HEK293T (cell line): ENCODE results near the gene METTL14.

Source experiments
- CTCF ChIA-PET: fragments of 350-600 bp; formaldehyde crosslinking; extraction: SDS; loops from one replicate; lab custom pipeline; 2021; ENCODE audit warnings: antibody characterized with exemption, inconsistent platforms; lab: Yijun Ruan, JAX
- POLR2A ChIA-PET: fragments of 350-600 bp; formaldehyde crosslinking; extraction: SDS; loops from one replicate; lab custom pipeline; 2020; ENCODE audit warnings: antibody characterized with exemption, inconsistent platforms; lab: Yijun Ruan, JAX
- DNase-seq: peaks from one replicate; pipeline ENCODE4 v3.0.0; 2012; ENCODE audit warnings: mixed read lengths; ENCODE audit errors: extremely low spot score
- ARNT ChIP-seq: fragments of 450-650 bp; IDR thresholded peaks from 2 replicates; pipeline ENCODE4 v1.6.1; 2017; ENCODE audit warnings: mild to moderate bottlenecking
- BHLHE40 ChIP-seq: fragments of 450-650 bp; IDR thresholded peaks from 2 replicates; pipeline ENCODE4 v1.6.1; 2016; ENCODE audit warnings: mild to moderate bottlenecking, moderate library complexity, borderline replicate concordance
- CTBP1 ChIP-seq: fragments of 450-650 bp; IDR thresholded peaks from 2 replicates; pipeline ENCODE4 v1.6.1; 2016; ENCODE audit warnings: borderline replicate concordance
- ELF4 ChIP-seq: fragments of 450-650 bp; IDR thresholded peaks from 2 replicates; pipeline ENCODE4 v1.6.1; 2017; ENCODE audit warnings: antibody characterized with exemption
- FOXA1 ChIP-seq: fragments of 450-650 bp; IDR thresholded peaks from 2 replicates; pipeline ENCODE4 v1.6.1; 2016; ENCODE audit warnings: mild to moderate bottlenecking
- FOXK2 ChIP-seq: fragments of 450-650 bp; IDR thresholded peaks from 2 replicates; pipeline ENCODE4 v1.6.1; 2016; ENCODE audit warnings: mild to moderate bottlenecking
- FOXM1 ChIP-seq: fragments of 450-650 bp; IDR thresholded peaks from 2 replicates; pipeline ENCODE4 v1.6.1; 2017; ENCODE audit warnings: mild to moderate bottlenecking, borderline replicate concordance
- HDGF ChIP-seq: fragments of 450-650 bp; IDR thresholded peaks from 2 replicates; pipeline ENCODE4 v1.6.1; 2017; ENCODE audit warnings: antibody characterized with exemption, borderline replicate concordance
- L3MBTL2 ChIP-seq: fragments of 450-650 bp; conservative IDR thresholded peaks from 2 replicates; pipeline ENCODE4 v1.6.1; 2016; ENCODE audit warnings: mild to moderate bottlenecking
- LEF1 ChIP-seq: fragments of 450-650 bp; IDR thresholded peaks from 2 replicates; pipeline ENCODE4 v1.6.1; 2017; ENCODE audit warnings: mild to moderate bottlenecking, borderline replicate concordance
- NFRKB ChIP-seq: fragments of 450-650 bp; IDR thresholded peaks from 2 replicates; pipeline ENCODE4 v1.6.1; 2016; ENCODE audit warnings: mild to moderate bottlenecking, moderate library complexity
- PKNOX1 ChIP-seq: fragments of 450-650 bp; IDR thresholded peaks from 2 replicates; pipeline ENCODE4 v1.6.1; 2016
- SP1 ChIP-seq: fragments of 450-650 bp; IDR thresholded peaks from 2 replicates; pipeline ENCODE4 v1.6.1; 2017
- SUZ12 ChIP-seq: fragments of 450-650 bp; IDR thresholded peaks from 2 replicates; pipeline ENCODE4 v1.6.1; 2016; ENCODE audit warnings: mild to moderate bottlenecking
- TARDBP ChIP-seq: fragments of 450-650 bp; IDR thresholded peaks from 2 replicates; pipeline ENCODE4 v1.6.1; 2016
- ZNF384 ChIP-seq: fragments of 450-650 bp; IDR thresholded peaks from 2 replicates; pipeline ENCODE4 v1.6.1; 2016

METTL14 gene

GRCh38 chr4:118718511-118719170 is 33.4 kb downstream of the METTL14 start:
- ChIA-PET CTCF (no interaction called here), POLR2A (no interaction called here)
- no peak for DNase-seq
- TF ChIP-seq L3MBTL2 (no peak), ELF4 (no peak), SUZ12 (no peak), FOXM1 (no peak), LEF1 (no peak), BHLHE40 (no peak), NFRKB (no peak), ZNF384 (no peak), HDGF (no peak), SP1 (no peak)

GRCh38 chr4:118721752-118722151 is 36.6 kb downstream of the METTL14 start:
- CTCF ChIA-PET = no interaction called here
- DNase-seq = no peak
- TF ChIP-seq TARDBP (no peak), L3MBTL2 (no peak), NFRKB (no peak), PKNOX1 (no peak), SUZ12 (no peak), LEF1 (no peak), ELF4 (no peak), HDGF (no peak), SP1 (no peak), ZNF384 (no peak), FOXK2 (no peak), CTBP1 (no peak), ARNT (no peak), FOXM1 (no peak), FOXA1 (no peak), BHLHE40 (no peak)
- POLR2A ChIA-PET = no interaction called here

GRCh38 chr4:118723369-118723768 is 38.2 kb downstream of the METTL14 start:
- ChIA-PET CTCF (no interaction called here), POLR2A (no interaction called here)
- DNase-seq = no peak
- TF ChIP-seq ARNT (no peak), FOXA1 (no peak), HDGF (no peak), SUZ12 (no peak), SP1 (no peak), PKNOX1 (no peak), FOXM1 (no peak), FOXK2 (no peak), L3MBTL2 (no peak), ELF4 (no peak), BHLHE40 (no peak), NFRKB (no peak), LEF1 (no peak), CTBP1 (no peak), TARDBP (no peak)

GRCh38 chr4:118727360-118727759 is 42.2 kb downstream of the METTL14 start:
- DNase-seq = no peak
- POLR2A ChIA-PET = no interaction called here
- CTCF ChIA-PET = no interaction called here
- TF ChIP-seq ELF4 (no peak), HDGF (no peak), FOXM1 (no peak), NFRKB (no peak), ZNF384 (no peak), BHLHE40 (no peak), FOXA1 (no peak), CTBP1 (no peak), SUZ12 (no peak), SP1 (no peak), PKNOX1 (no peak), TARDBP (no peak), L3MBTL2 (no peak), ARNT (no peak), FOXK2 (no peak)

GRCh38 chr4:118729287-118730286 is 44.4 kb downstream of the METTL14 start:
- no peak for TF ChIP-seq ZNF384
- no peak for TF ChIP-seq ELF4
- no peak for TF ChIP-seq TARDBP
- no peak for TF ChIP-seq PKNOX1
- TF ChIP-seq NFRKB = no peak
- no peak for TF ChIP-seq FOXK2
- no peak for TF ChIP-seq SUZ12
- TF ChIP-seq SP1 = no peak
- TF ChIP-seq LEF1 = no peak
- no peak for TF ChIP-seq FOXA1
- TF ChIP-seq CTBP1 = no peak
- TF ChIP-seq HDGF = no peak
- TF ChIP-seq ARNT = no peak
- no peak for TF ChIP-seq L3MBTL2
- TF ChIP-seq FOXM1 = no peak
- TF ChIP-seq BHLHE40 = no peak
- no peak for DNase-seq
- ChIA-PET CTCF (no interaction called here), POLR2A (no interaction called here)
